MM.1S (cell line): ENCODE measurements around the gene TENM4.

Source experiments
- CTCF ChIP-seq: fragments of 300-600 bp; sonication (generic); IDR thresholded peaks from 2 replicates; pipeline ENCODE4 v1.5.1; 2016; ENCODE audit warnings: antibody characterized with exemption, low read length, mixed read lengths
- EZH2phosphoT487 ChIP-seq: fragments of 300-600 bp; sonication (generic); IDR thresholded peaks from 2 replicates; pipeline ENCODE4 v1.6.1; 2018; ENCODE audit warnings: antibody characterized with exemption, low read length

- TF ChIP-seq EZH2phosphoT487 (no peak), CTCF (no peak)
These were observed 415.7 kb downstream of the TENM4 start for GRCh38 chr11:79025097-79025496.
